ENCODE results near the gene TMEM63A. TPM values are rescaled to one million over a fixed set of nuclear protein-coding genes. Genes with fewer than 3 reads are reported as not detected.
"Not testable (repeated sequence)": the region's sequence is repeated elsewhere in the genome, so short reads cannot be mapped to it uniquely, and the experiment has no call there.

TMEM63A gene
- total RNA-seq, 1 donor from 2014 or later: 41.3 TPM

GRCh38 chr1:225842788-225843425, 39.3 kb downstream of the TMEM63A start:
- Histone ChIP-seq H3K9me3 (no peaks in the 10 kb centered on the region), H3K27me3 (no peaks in the 10 kb centered on the region), H3K4me1 (peaks cover 0 to 2% of the 10 kb centered on the region in 2 donors), H3K27ac (no peak overlapping the region), H3K4me3 (no peak overlapping the region), H3K36me3 (peaks cover 55 to 59% of the 10 kb centered on the region in 2 donors)
- intact Hi-C loops (cut with DNase I): no loop called here
- no peak for DNase-seq (ENCODE audit: low spot score in 2 of 2)
- TF ChIP-seq CTCF (IDR thresholded peaks at IDR 0.05): no peak

- Histone ChIP-seq H3K9me3 (no peaks in the 10 kb centered on the region), H3K27ac (no peak overlapping the region), H3K36me3 (peaks cover 48 to 55% of the 10 kb centered on the region in 2 donors), H3K27me3 (no peaks in the 10 kb centered on the region), H3K4me3 (no peak overlapping the region), H3K4me1 (peaks cover 0 to 2% of the 10 kb centered on the region in 2 donors)
- no peak for DNase-seq (ENCODE audit: low spot score in 2 of 2)
- intact Hi-C loops (cut with DNase I): no loop called here
- TF ChIP-seq CTCF (IDR thresholded peaks at IDR 0.05): no peak
Observed at GRCh38 chr1:225842074-225842473, 40.1 kb downstream of the TMEM63A start.

GRCh38 chr1:225840713-225841112, 41.5 kb downstream of the TMEM63A start:
- H3K36me3 ChIP-seq: peaks cover 35 to 43% of the 10 kb centered on the region in 2 donors
- H3K9me3 ChIP-seq: no peaks in the 10 kb centered on the region
- DNase-seq (ENCODE audit: low spot score in 2 of 2): no peak
- no peak overlapping the region for H3K4me3 ChIP-seq
- no peaks in the 10 kb centered on the region for H3K27me3 ChIP-seq
- no peak overlapping the region for H3K27ac ChIP-seq
- intact Hi-C loops (cut with DNase I): no loop called here
- H3K4me1 ChIP-seq: peaks cover under 1 to 7% of the 10 kb centered on the region in 2 donors
- no peak for TF ChIP-seq CTCF (IDR thresholded peaks at IDR 0.05)

GRCh38 chr1:225840223-225840610, 42.0 kb downstream of the TMEM63A start:
- Histone ChIP-seq H3K4me1 (peaks cover 3 to 10% of the 10 kb centered on the region in 2 donors), H3K36me3 (peaks cover 35 to 43% of the 10 kb centered on the region in 2 donors), H3K27ac (no peak overlapping the region), H3K9me3 (no peaks in the 10 kb centered on the region), H3K27me3 (no peaks in the 10 kb centered on the region), H3K4me3 (no peak overlapping the region)
- DNase-seq (ENCODE audit: low spot score in 2 of 2): no peak
- intact Hi-C loops (cut with DNase I): no loop called here
- no peak for TF ChIP-seq CTCF (IDR thresholded peaks at IDR 0.05)

GRCh38 chr1:225838793-225839192, 43.4 kb downstream of the TMEM63A start:
- H3K4me1 ChIP-seq: peaks cover 6 to 18% of the 10 kb centered on the region in 2 donors
- H3K9me3 ChIP-seq: no peaks in the 10 kb centered on the region
- H3K36me3 ChIP-seq: peaks cover 28 to 32% of the 10 kb centered on the region in 2 donors
- DNase-seq (ENCODE audit: low spot score in 2 of 2): no peak
- intact Hi-C loops (cut with DNase I): no loop called here
- peak overlapping the region in 1 of 2 donors; percentile 17 for H3K27ac ChIP-seq
- H3K4me3 ChIP-seq: no peak overlapping the region
- TF ChIP-seq CTCF (IDR thresholded peaks at IDR 0.05): no peak
- no peaks in the 10 kb centered on the region for H3K27me3 ChIP-seq

- H3K9me3 ChIP-seq; DNase-seq (ENCODE audit: low spot score in 2 of 2); H3K27me3 ChIP-seq; H3K4me3 ChIP-seq; intact Hi-C loops (cut with DNase I): not testable (repeated sequence)
- Histone ChIP-seq H3K27ac (peak overlapping the region; percentile 54 to 65), H3K4me1 (peaks cover 6 to 18% of the 10 kb centered on the region in 2 donors), H3K36me3 (peaks cover 33 to 50% of the 10 kb centered on the region in 2 donors)
Observed at GRCh38 chr1:225836296-225836695, 45.9 kb downstream of the TMEM63A start.
